SK-N-SH treated with all-trans-retinoic acid at 6 μM for 48 hours (cell line): ENCODE data around the gene TNIP3.

ENCODE experiments used
- CSDC2 ChIP-seq: fragments of 250-450 bp; sonication (Bioruptor Pico); IDR thresholded peaks from 2 replicates; pipeline ENCODE4 v1.5.0; 2020; ENCODE audit warnings: mild to moderate bottlenecking, moderate library complexity
- OSR1 ChIP-seq: fragments of 250-450 bp; sonication (Bioruptor Pico); IDR thresholded peaks from 2 replicates; pipeline ENCODE4 v1.8.0; 2022; ENCODE audit warnings: moderate library complexity, mild to moderate bottlenecking, inconsistent platforms
- RARB ChIP-seq: fragments of 250-450 bp; sonication (Bioruptor Pico); IDR thresholded peaks from 2 replicates; pipeline ENCODE4 v1.8.0; 2021; ENCODE audit warnings: mild to moderate bottlenecking, moderate library complexity
- ZFP30 ChIP-seq: fragments of 450-650 bp; formaldehyde crosslinking; IDR thresholded peaks from 2 replicates; pipeline ENCODE4 v1.5.0; 2022; ENCODE audit warnings: mild to moderate bottlenecking, moderate library complexity
- ZNF8 ChIP-seq: fragments of 450-650 bp; formaldehyde crosslinking; IDR thresholded peaks from 2 replicates; pipeline ENCODE4 v1.5.0; 2020; ENCODE audit warnings: mild to moderate bottlenecking, moderate library complexity
- TF ChIP-seq, protein P1 (sequence below): fragments of 250-450 bp; sonication (Bioruptor Pico); IDR thresholded peaks from 2 replicates; pipeline ENCODE4 v1.8.0; 2020; ENCODE audit warnings: mild to moderate bottlenecking, moderate library complexity, borderline replicate concordance

DNA sequence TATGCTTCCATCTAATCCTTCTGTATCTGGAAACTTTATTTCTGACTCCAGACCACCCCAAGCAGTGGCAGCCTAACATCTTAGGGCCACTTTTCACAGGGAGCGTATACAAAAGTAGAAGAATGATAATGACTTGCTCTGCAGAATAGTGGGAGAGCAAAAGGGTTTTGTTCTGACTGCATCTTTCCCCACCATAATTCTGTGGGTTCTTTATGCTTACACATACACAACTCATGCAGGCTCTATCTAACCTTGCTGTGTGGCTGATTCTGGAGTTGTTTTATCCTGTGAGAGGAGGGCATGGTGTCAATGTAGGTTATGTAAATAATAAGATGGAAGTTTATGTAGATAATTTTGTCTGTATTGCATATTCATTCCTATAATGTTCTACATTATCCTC is 49.4 kb downstream of the TNIP3 start:
- TF ChIP-seq ZNF8 (CRISPR knock-in tag) (no peak), ZFP30 (CRISPR knock-in tag) (no peak), CSDC2 (CRISPR knock-in tag) (no peak), RARB (no peak), OSR1 (no peak)
- TF ChIP-seq, protein P1, sequence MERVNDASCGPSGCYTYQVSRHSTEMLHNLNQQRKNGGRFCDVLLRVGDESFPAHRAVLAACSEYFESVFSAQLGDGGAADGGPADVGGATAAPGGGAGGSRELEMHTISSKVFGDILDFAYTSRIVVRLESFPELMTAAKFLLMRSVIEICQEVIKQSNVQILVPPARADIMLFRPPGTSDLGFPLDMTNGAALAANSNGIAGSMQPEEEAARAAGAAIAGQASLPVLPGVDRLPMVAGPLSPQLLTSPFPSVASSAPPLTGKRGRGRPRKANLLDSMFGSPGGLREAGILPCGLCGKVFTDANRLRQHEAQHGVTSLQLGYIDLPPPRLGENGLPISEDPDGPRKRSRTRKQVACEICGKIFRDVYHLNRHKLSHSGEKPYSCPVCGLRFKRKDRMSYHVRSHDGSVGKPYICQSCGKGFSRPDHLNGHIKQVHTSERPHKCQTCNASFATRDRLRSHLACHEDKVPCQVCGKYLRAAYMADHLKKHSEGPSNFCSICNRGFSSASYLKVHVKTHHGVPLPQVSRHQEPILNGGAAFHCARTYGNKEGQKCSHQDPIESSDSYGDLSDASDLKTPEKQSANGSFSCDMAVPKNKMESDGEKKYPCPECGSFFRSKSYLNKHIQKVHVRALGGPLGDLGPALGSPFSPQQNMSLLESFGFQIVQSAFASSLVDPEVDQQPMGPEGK (CRISPR knock-in tag), result no peak
